HEK293 (cell line): ENCODE measurements around the gene AGAP1.

Source experiments
- CTCF ChIA-PET: fragments of 350-600 bp; formaldehyde crosslinking; extraction: SDS; loops from one replicate; lab custom pipeline; 2021; ENCODE audit warnings: antibody characterized with exemption; lab: Yijun Ruan, JAX
- POLR2A ChIA-PET: fragments of 300-600 bp; formaldehyde crosslinking; extraction: SDS; loops from one replicate; lab custom pipeline; 2020; ENCODE audit warnings: antibody characterized with exemption, inconsistent platforms; lab: Yijun Ruan, JAX
- H3K27ac ChIP-seq: fragments of 200-500 bp; sonication (Bioruptor generic); 2 replicates; pipeline ENCODE4 v1.5.1; 2014; ENCODE audit warnings: low read depth, low read length, control low read depth, inconsistent platforms; ENCODE audit errors: extremely low read depth
- H3K36me3 ChIP-seq, 2 experiments: fragments of 200-500 bp in 1 of 2; sonication (Bioruptor generic) in 1 of 2; 1 replicate in 1 of 2; 2 replicates in 1 of 2; pipeline ENCODE4 v1.5.1; 2014 to 2017; ENCODE audit warnings: inconsistent platforms in 2 of 2, low read length in 2 of 2; ENCODE audit not compliant: control insufficient read depth in 2 of 2, insufficient read depth in 1 of 2
- H3K4me1 ChIP-seq: fragments of 200-500 bp; sonication (Bioruptor generic); 2 replicates; pipeline ENCODE4 v1.5.1; 2014; ENCODE audit warnings: mild to moderate bottlenecking, low read length, inconsistent platforms; ENCODE audit not compliant: control insufficient read depth, insufficient read depth
- H3K4me3 ChIP-seq: 2 replicates; pipeline ENCODE4 v1.5.1; 2011; ENCODE audit warnings: low read depth, mild to moderate bottlenecking, control low read depth, low read length, moderate library complexity
- H3K9me3 ChIP-seq: fragments of 200-500 bp; sonication (Bioruptor generic); 2 replicates; pipeline ENCODE4 v1.5.1; 2014; ENCODE audit warnings: low read depth, low read length, inconsistent platforms; ENCODE audit not compliant: control insufficient read depth, insufficient read depth
- KLF1 ChIP-seq: fragments of 450-650 bp; formaldehyde crosslinking; IDR thresholded peaks from 2 replicates; pipeline ENCODE4 v1.5.1; 2016; ENCODE audit warnings: missing biosample characterization, missing genetic modification characterization
- KLF8 ChIP-seq: fragments of 450-650 bp; formaldehyde crosslinking; IDR thresholded peaks from 2 replicates; pipeline ENCODE4 v1.5.1; 2016; ENCODE audit warnings: missing biosample characterization, missing genetic modification characterization
- SP3 ChIP-seq: fragments of 450-650 bp; formaldehyde crosslinking; IDR thresholded peaks from 2 replicates; pipeline ENCODE4 v1.5.1; 2016; ENCODE audit warnings: missing biosample characterization, missing genetic modification characterization
- TCF7L2 ChIP-seq: IDR thresholded peaks from 2 replicates; pipeline ENCODE4 v1.6.1; 2011; ENCODE audit warnings: low read depth, mild to moderate bottlenecking, inconsistent platforms, low read length, moderate library complexity, borderline replicate concordance
- ZEB2 ChIP-seq: fragments of 450-650 bp; formaldehyde crosslinking; IDR thresholded peaks from 2 replicates; pipeline ENCODE4 v1.5.1; 2016; ENCODE audit warnings: missing biosample characterization, missing genetic modification characterization
- ZFHX2 ChIP-seq: fragments of 450-650 bp; formaldehyde crosslinking; conservative IDR thresholded peaks from 2 replicates; pipeline ENCODE4 v1.5.1; 2016; ENCODE audit warnings: missing biosample characterization, missing genetic modification characterization
- ZFP3 ChIP-seq: fragments of 450-650 bp; formaldehyde crosslinking; IDR thresholded peaks from 2 replicates; pipeline ENCODE4 v1.5.1; 2016; ENCODE audit warnings: low read depth, missing biosample characterization, missing genetic modification characterization
- ZNF121 ChIP-seq: fragments of 450-650 bp; formaldehyde crosslinking; IDR thresholded peaks from 2 replicates; pipeline ENCODE4 v1.5.1; 2016; ENCODE audit warnings: missing biosample characterization, missing genetic modification characterization
- ZNF16 ChIP-seq: fragments of 450-650 bp; formaldehyde crosslinking; IDR thresholded peaks from 2 replicates; pipeline ENCODE4 v1.5.1; 2016; ENCODE audit warnings: low read depth, missing biosample characterization, missing genetic modification characterization
- ZNF266 ChIP-seq: fragments of 450-650 bp; formaldehyde crosslinking; IDR thresholded peaks from 2 replicates; pipeline ENCODE4 v1.5.1; 2016; ENCODE audit warnings: missing biosample characterization, missing genetic modification characterization, low read depth
- ZNF274 ChIP-seq, 2 experiments: fragments of 200-500 bp in 1 of 2; fragments of 450-650 bp in 1 of 2; sonication (Bioruptor generic) in 1 of 2; formaldehyde crosslinking in 1 of 2; IDR thresholded peaks; 2 replicates each; pipeline versions ENCODE4 v1.5.1 to v1.6.1; 2014 to 2016; ENCODE audit warnings: borderline replicate concordance in 1 of 2, inconsistent platforms in 1 of 2, low read length in 1 of 2, missing biosample characterization in 1 of 2, missing genetic modification characterization in 1 of 2
- ZNF324 ChIP-seq: fragments of 450-650 bp; formaldehyde crosslinking; IDR thresholded peaks from 2 replicates; pipeline ENCODE4 v1.5.1; 2016; ENCODE audit warnings: missing biosample characterization, missing genetic modification characterization
- ZNF394 ChIP-seq: fragments of 450-650 bp; formaldehyde crosslinking; IDR thresholded peaks from 2 replicates; pipeline ENCODE4 v1.5.1; 2016; ENCODE audit warnings: missing biosample characterization, missing genetic modification characterization, mild to moderate bottlenecking, moderate library complexity, borderline replicate concordance
- ZNF426 ChIP-seq: fragments of 450-650 bp; formaldehyde crosslinking; IDR thresholded peaks from 2 replicates; pipeline ENCODE4 v1.5.1; 2017; ENCODE audit warnings: missing biosample characterization, missing genetic modification characterization, mild to moderate bottlenecking, inconsistent platforms, moderate library complexity
- ZNF48 ChIP-seq: fragments of 450-650 bp; formaldehyde crosslinking; IDR thresholded peaks from 2 replicates; pipeline ENCODE4 v1.5.1; 2016; ENCODE audit warnings: missing biosample characterization, missing genetic modification characterization
- ZNF621 ChIP-seq: fragments of 450-650 bp; formaldehyde crosslinking; IDR thresholded peaks from 2 replicates; pipeline ENCODE4 v1.5.1; 2017; ENCODE audit warnings: missing biosample characterization, missing genetic modification characterization
- ZNF629 ChIP-seq: fragments of 450-650 bp; formaldehyde crosslinking; IDR thresholded peaks from 2 replicates; pipeline ENCODE4 v1.5.1; 2017; ENCODE audit warnings: missing biosample characterization, missing genetic modification characterization
- ZSCAN30 ChIP-seq: fragments of 450-650 bp; IDR thresholded peaks from 2 replicates; pipeline ENCODE4 v1.5.1; 2018; ENCODE audit warnings: missing biosample characterization, mild to moderate bottlenecking, missing genetic modification characterization, moderate library complexity
- TF ChIP-seq, protein P1 (sequence below): sonication (generic); formaldehyde crosslinking; IDR thresholded peaks from 2 replicates; pipeline ENCODE4 v1.8.1; 2022; ENCODE audit warnings: mild to moderate bottlenecking, moderate library complexity, missing genetic modification reagents
- TF ChIP-seq, protein P2 (sequence below): fragments of 450-650 bp; formaldehyde crosslinking; IDR thresholded peaks from 2 replicates; pipeline ENCODE4 v1.5.1; 2016; ENCODE audit warnings: missing biosample characterization, missing genetic modification characterization
- TF ChIP-seq, protein P3 (sequence below): fragments of 450-650 bp; formaldehyde crosslinking; IDR thresholded peaks from 2 replicates; pipeline ENCODE4 v1.5.1; 2016; ENCODE audit warnings: missing biosample characterization, missing genetic modification characterization, borderline replicate concordance
- TF ChIP-seq, protein P4 (sequence below): fragments of 450-650 bp; formaldehyde crosslinking; IDR thresholded peaks from 2 replicates; pipeline ENCODE4 v1.5.1; 2016; ENCODE audit warnings: missing biosample characterization, missing genetic modification characterization

The AGAP1 gene

DNA sequence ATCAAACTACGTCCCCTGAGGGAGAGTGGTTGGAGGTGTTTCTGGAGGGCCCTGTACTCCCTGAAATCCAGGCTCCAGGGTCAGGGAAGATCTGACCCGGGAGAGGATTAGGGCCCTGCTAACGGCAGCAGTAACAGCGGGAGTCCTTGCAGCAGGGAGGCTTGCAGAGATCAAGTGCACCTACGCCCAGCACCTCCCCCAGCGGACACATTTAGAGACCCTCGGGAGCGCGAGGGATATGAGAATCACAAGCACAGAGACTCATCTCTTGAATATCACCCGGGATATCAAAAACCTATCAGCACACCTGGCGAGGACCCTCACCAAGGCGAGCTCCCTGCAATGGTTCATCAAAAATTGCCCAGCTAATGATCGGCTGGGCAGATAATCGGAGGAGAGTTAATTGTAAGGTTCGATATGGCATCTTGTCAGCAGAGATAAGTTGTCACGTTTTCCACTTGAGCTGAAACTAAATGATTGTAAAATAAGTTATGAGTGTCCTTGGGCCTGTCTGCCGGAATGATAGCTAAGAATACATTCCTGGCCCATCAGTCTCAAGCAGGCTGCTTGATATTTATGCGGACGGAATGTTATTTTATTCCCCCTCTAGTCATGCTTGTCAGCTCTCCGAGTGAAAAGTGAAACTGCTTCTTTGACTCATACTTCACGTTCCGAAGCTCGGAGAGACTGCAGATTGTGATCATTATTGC lies 464.5 kb downstream of the AGAP1 start:
- Histone ChIP-seq H3K27ac (no peak overlapping the region), H3K4me3 (no peak overlapping the region), H3K36me3 (no peaks in the 10 kb centered on the region; a peak in 1 of 3 replicates)
- CTCF ChIA-PET = interaction anchor here (0.6 to 0.7 kb wide), 2 partner anchors 222 to 436 kb away, joined by 3 to 4 read pairs; no protein-coding TSS in a partner anchor
- TF ChIP-seq ZNF16 (tag by site-specific recombination) = no peak
- TF ChIP-seq, protein P1, sequence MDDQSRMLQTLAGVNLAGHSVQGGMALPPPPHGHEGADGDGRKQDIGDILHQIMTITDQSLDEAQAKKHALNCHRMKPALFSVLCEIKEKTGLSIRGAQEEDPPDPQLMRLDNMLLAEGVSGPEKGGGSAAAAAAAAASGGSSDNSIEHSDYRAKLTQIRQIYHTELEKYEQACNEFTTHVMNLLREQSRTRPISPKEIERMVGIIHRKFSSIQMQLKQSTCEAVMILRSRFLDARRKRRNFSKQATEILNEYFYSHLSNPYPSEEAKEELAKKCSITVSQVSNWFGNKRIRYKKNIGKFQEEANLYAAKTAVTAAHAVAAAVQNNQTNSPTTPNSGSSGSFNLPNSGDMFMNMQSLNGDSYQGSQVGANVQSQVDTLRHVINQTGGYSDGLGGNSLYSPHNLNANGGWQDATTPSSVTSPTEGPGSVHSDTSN (CRISPR knock-in tag) = no peak
- no peak for TF ChIP-seq ZNF629
- TF ChIP-seq, all 188 proteins: peak for 0
- POLR2A ChIA-PET = no interaction called here
- Histone ChIP-seq H3K4me1 (no peaks in the 10 kb centered on the region), H3K9me3 (no peaks in the 10 kb centered on the region)

DNA sequence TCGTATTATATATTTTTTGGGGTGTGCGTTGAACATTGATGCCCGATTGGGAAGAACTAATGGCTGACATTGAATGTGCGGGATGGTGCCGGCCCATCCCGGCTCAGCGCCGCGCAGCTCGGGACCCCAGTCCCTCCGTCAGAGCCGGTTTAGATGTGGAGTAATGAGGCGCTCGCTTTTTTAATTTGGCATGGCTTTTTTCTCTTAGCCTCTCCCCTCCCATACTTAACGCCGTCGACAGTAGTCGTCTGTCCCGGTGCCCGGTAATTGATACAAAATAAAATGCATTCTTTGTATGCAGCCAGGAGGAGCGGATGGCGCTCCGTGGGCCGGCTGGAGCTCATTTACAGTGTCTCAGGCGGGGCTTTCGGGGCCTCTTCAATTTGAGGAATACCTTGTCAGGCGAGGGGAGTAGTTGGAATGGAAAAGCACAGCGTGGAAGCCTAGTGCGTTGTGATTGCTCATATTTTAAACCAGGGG lies 465.1 kb downstream of the AGAP1 start:
- Histone ChIP-seq H3K27ac (no peak overlapping the region), H3K4me1 (no peaks in the 10 kb centered on the region), H3K9me3 (no peaks in the 10 kb centered on the region), H3K4me3 (no peak overlapping the region), H3K36me3 (no peaks in the 10 kb centered on the region; a peak in 1 of 3 replicates)
- TF ChIP-seq ZNF621 (tag by site-specific recombination) (no peak), ZNF48 (no peak), ZSCAN30 (tag by site-specific recombination) (no peak), SP3 (tag by site-specific recombination) (no peak), TCF7L2 (no peak)
- TF ChIP-seq, protein P2, sequence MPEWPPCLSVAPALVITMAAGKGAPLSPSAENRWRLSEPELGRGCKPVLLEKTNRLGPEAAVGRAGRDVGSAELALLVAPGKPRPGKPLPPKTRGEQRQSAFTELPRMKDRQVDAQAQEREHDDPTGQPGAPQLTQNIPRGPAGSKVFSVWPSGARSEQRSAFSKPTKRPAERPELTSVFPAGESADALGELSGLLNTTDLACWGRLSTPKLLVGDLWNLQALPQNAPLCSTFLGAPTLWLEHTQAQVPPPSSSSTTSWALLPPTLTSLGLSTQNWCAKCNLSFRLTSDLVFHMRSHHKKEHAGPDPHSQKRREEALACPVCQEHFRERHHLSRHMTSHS (tag by site-specific recombination) = no peak
- ChIA-PET POLR2A (no interaction called here), CTCF (interaction anchor here (0.6 to 0.7 kb wide), 2 partner anchors 222 to 436 kb away, joined by 3 to 4 read pairs; no protein-coding TSS in a partner anchor)

DNA sequence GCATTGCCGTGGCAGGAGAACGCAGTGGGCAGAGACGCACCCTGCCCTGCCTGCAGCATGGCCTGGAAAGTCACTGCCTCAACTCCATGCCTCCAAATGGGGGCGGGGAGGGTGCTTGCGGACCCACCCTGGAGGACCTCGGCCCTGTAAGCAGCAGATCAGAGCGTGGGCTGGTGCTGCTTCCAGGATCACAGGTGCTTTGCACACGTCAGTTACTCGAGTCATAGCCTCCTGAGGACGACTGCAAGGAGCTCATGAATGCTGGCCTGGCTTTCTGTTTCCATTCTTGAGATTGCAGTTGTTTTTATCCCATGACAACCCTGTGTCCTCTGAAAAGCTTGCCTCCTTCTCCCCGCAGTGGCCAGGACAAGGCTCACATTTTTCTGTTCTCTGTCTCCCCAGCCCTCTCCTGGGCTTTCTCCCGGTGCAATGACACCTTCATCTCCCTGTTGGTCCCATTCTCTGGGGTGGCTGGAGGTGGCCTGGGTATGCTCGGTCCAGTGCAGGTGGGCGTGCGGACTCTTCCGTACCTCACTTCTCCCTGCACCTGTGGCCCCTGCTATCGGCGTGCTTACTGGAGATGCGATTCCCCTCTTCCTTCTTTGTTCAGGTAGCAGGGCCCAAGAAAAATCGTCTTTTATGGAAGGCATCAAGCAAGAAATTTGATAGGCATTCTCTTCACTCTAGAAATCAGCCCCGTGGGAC lies 466.3 kb downstream of the AGAP1 start:
- Histone ChIP-seq H3K9me3 (no peaks in the 10 kb centered on the region), H3K4me3 (no peak overlapping the region), H3K4me1 (no peaks in the 10 kb centered on the region), H3K27ac (no peak overlapping the region), H3K36me3 (no peaks in the 10 kb centered on the region; a peak in 1 of 3 replicates)
- POLR2A ChIA-PET = no interaction called here
- CTCF ChIA-PET = interaction anchor here (0.7 kb wide), 1 partner anchor 16 kb away, joined by 3 read pairs; no protein-coding TSS in a partner anchor
- TF ChIP-seq ZNF629 = no peak
- TF ChIP-seq ZEB2 (tag by site-specific recombination) = no peak
- no peak for TF ChIP-seq ZNF266 (tag by site-specific recombination)
- TF ChIP-seq KLF1 = no peak
- TF ChIP-seq, protein P3, sequence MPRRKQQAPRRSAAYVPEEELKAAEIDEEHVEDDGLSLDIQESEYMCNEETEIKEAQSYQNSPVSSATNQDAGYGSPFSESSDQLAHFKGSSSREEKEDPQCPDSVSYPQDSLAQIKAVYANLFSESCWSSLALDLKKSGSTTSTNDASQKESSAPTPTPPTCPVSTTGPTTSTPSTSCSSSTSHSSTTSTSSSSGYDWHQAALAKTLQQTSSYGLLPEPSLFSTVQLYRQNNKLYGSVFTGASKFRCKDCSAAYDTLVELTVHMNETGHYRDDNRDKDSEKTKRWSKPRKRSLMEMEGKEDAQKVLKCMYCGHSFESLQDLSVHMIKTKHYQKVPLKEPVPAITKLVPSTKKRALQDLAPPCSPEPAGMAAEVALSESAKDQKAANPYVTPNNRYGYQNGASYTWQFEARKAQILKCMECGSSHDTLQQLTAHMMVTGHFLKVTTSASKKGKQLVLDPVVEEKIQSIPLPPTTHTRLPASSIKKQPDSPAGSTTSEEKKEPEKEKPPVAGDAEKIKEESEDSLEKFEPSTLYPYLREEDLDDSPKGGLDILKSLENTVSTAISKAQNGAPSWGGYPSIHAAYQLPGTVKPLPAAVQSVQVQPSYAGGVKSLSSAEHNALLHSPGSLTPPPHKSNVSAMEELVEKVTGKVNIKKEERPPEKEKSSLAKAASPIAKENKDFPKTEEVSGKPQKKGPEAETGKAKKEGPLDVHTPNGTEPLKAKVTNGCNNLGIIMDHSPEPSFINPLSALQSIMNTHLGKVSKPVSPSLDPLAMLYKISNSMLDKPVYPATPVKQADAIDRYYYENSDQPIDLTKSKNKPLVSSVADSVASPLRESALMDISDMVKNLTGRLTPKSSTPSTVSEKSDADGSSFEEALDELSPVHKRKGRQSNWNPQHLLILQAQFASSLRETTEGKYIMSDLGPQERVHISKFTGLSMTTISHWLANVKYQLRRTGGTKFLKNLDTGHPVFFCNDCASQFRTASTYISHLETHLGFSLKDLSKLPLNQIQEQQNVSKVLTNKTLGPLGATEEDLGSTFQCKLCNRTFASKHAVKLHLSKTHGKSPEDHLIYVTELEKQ = no peak
- TF ChIP-seq ZNF121 (tag by site-specific recombination) = no peak
- TF ChIP-seq ZNF274 (IDR thresholded peaks at IDR 0.05; ENCODE audit: low read length) = no peak
- no peak for TF ChIP-seq ZNF274 (tag by site-specific recombination; IDR thresholded peaks at IDR 0.05; ENCODE audit: borderline replicate concordance)
- no peak for TF ChIP-seq ZNF324 (tag by site-specific recombination)
- TF ChIP-seq ZFHX2 (tag by site-specific recombination) = no peak
- TF ChIP-seq KLF8 = no peak
- TF ChIP-seq ZNF426 = no peak
- no peak for TF ChIP-seq ZNF394
- no peak for TF ChIP-seq ZFP3
- TF ChIP-seq, protein P4, sequence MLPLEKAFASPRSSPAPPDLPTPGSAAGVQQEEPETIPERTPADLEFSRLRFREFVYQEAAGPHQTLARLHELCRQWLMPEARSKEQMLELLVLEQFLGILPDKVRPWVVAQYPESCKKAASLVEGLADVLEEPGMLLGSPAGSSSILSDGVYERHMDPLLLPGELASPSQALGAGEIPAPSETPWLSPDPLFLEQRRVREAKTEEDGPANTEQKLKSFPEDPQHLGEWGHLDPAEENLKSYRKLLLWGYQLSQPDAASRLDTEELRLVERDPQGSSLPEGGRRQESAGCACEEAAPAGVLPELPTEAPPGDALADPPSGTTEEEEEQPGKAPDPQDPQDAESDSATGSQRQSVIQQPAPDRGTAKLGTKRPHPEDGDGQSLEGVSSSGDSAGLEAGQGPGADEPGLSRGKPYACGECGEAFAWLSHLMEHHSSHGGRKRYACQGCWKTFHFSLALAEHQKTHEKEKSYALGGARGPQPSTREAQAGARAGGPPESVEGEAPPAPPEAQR = no peak
